NOMO-1 (cell line): ENCODE measurements around the gene SLC16A11.
"Not testable (repeated sequence)": the region's sequence is repeated elsewhere in the genome, so short reads cannot be mapped to it uniquely, and the experiment has no call there.

Experiments used
- DNase-seq, 2 experiments: peaks; one replicate each; lab custom pipeline; 2025; ENCODE audit not compliant: unreplicated experiment in 2 of 2; lab: John Stamatoyannopoulos, UW

Gene SLC16A11

DNA sequence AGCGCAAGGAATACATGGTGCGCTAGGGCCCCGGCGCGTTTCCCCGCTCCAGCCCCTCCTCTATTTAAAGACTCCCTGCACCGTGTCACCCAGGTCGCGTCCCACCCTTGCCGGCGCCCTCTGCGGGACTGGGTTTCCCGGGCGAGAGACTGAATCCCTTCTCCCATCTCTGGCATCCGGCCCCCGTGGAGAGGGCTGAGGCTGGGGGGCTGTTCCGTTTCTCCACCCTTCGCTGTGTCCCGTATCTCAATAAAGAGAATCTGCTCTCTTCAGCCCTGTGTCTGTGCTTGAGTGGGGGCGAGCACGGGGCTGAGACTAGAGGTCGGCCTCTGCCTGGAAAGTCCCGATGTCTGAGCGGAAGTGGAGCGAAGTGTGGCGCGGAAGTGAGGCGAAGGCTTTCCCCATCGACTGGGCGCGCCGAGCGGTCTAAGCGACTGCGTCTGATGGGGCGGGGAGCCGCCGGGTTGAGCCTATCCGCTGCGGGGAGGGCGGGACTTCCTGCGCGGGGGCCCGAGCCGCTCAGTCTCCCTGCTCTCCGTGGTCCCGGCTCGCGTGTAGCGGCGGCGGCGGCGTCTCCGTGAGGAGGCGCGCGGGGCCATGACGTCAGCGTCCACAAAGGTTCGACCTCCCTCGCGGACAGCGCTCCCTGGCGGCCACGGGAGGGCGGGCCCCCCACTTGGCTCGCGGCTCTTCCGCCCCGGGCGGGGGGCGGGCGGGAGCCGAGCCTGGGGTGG lies 29.5 kb downstream of the SLC16A11 start:
- DNase-seq, result peak; percentile 97 to 98

- DNase-seq, result no peak
Measured at GRCh38 chr17:7011942-7012254, 32.0 kb downstream of the SLC16A11 start.

GRCh38 chr17:7011415-7011814 lies 32.5 kb downstream of the SLC16A11 start:
- no peak for DNase-seq

DNA sequence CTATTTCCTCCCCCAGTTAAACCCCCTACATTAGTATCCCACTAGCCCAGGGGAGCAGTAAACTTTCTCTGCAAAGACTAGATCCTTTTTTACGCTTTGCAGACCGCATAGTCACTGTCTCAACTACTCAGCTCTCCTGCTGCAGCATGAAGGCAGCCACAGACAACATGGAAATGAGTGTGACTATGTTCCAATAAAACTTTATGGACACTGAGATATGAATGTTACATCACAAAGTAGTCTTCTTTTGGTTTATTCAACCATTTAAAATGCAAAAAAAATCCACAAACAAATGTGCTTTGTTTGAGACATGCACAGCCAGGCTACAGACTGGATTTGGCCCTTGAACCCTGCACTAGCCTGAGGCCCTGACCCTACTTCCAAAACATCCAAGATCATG lies 33.4 kb downstream of the SLC16A11 start:
- no peak for DNase-seq

- no peak for DNase-seq
Measured at GRCh38 chr17:7007143-7007542, 36.7 kb downstream of the SLC16A11 start.

- no peak for DNase-seq
Measured at GRCh38 chr17:7005716-7006115, 38.2 kb downstream of the SLC16A11 start.

GRCh38 chr17:7004398-7005253 lies 39.3 kb downstream of the SLC16A11 start:
- DNase-seq, result peak; percentile 50 to 82

DNA sequence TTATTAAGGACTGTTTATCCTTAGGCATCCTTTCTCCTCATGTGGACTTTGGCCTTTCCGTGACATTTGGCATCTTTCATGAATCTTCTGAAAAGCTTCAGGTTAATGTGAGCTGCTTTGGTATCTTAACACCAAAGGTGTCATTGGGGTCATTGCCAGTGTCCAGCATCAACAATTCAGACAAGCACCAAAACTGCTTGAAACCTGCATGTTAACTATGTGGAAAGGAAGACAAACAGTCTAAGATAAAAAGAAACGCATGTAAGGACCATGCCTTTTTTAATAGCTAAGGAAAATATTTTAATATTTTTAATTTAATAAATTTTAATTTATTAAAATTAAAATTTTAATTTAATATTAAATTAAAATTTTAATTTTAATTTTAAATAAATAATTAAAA lies 40.1 kb downstream of the SLC16A11 start:
- no peak for DNase-seq

GRCh38 chr17:7002288-7003047 lies 41.4 kb downstream of the SLC16A11 start:
- no peak for DNase-seq

DNA sequence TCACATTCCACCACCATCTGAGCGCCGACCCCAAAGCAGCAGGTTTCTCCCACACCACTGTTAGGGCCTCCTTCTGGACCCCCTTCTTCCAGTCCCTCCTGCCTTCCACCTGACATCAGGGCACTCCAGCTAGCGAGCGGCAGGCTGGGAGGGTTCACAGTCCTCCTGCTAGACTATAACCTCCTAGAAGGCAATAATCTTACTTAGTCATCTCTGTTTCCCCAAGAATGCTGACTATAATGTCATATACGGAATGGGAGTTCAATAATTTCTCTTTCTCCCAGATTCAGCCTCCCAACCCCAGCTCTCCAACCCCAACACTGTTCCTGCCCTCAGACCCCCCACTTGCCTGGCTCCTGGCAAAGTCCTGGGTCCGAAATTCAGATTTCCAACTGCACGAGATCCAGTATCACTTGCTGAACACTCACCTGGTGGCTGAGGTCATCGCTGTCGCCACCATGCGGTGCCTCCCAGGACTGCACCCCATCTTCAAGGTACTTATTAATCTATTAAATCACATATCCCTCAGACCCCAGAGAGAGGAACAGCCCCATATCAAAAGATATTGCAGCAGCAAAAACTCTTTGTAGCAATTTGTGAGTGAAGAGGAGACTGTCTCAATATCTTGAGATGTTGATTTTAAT lies 42.5 kb downstream of the SLC16A11 start:
- peak in 1 of 2 experiments; percentile 12 for DNase-seq

GRCh38 chr17:6998855-6999508 lies 44.9 kb downstream of the SLC16A11 start:
- DNase-seq, result no peak

DNA sequence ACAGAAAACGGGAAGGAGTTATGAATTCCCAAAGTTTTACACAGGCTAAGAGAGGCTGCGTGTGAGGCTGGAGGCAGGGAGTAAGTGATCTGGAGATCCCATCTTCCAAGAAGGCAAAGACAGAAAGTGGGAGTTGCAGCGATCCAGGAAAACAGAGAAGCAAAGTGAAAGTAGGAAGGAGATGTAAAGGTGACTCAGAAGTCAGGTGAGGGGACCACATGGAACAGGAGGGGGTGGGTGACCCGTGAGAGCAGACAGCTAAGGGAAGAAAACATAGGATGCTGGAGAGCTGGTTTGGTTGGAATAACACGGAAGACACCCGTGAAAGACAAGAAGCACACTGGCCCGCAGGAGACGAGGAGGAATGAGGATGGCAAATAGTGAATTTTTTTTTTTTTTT lies 46.7 kb downstream of the SLC16A11 start:
- DNase-seq, result no peak

DNA sequence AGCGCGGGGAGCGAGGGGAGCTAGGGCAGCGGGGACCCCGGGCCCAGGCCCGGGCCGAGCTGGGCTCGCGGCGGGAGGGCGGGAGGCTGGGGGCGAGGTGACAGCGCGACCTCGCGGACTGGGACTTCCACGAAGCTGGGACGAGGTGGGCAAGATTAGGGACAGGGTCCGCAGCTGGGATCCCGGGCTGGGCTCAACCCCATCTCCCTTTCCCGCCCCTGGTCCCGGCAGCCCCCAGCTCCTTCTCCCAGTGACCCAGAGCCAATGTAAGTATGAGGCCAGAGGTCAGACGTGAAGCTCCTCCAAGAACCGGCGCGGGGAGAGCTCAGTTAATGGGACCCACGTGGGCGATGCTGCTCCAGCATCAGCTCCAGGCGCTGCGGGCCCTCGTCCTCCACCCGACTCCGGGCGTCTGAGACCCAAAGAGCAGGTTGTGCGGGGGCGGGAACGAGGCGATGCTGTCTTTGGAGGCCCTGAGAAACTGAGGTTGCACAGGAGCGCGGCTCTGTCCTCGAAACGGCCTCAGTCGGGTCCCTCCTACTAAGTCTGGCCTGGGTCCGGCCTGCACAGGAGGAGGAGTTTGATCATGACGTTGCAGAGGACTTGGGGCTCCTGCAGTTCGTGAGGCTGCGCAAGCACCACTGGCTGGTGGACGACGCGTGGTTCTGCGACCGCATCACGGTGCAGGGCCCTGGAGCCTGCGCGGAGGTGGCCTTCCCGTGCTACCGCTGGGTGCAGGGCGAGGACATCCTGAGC lies 47.5 kb downstream of the SLC16A11 start:
- DNase-seq, result no peak

DNA sequence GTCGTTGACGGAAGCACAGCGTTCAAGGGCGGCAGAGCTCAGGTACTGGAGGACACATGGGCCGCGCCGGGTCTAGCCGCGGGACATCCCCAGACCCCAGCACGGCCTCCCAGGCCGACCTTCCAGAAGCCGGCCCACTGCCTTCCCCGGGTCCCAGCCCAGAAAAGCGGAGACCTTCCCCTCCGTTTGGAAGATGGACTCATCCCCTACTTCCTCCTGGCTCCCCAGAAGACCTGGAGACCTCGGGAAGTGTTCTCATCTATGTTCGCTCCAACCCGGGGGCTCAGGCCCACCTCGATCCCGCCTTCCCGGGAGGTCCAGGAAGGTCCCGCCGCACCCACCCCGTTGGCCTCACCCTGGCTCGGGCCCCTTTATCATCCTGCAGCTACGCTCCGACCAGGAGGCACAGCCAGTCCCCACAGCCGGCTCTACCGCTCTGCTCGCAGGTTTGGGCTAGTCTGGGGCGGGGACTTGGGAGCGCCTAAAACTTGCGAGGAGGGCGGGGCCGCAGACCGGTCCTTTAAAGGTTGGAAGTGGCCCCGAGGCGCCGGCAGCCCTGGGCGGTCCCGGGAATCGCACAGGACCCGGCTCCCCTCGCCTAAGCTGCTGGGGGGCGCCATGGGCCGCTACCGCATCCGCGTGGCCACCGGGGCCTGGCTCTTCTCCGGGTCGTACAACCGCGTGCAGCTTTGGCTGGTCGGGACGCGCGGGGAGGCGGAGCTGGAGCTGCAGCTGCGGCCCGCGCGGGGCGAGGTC lies 48.2 kb downstream of the SLC16A11 start, which contains the start of gene ALOX12:
Gene ALOX12, plus strand, starts transcription at position 550 of the 756 bp plus-strand sequence. Its CDS starts 69 bp downstream, at position 619.
- no peak for DNase-seq

DNA sequence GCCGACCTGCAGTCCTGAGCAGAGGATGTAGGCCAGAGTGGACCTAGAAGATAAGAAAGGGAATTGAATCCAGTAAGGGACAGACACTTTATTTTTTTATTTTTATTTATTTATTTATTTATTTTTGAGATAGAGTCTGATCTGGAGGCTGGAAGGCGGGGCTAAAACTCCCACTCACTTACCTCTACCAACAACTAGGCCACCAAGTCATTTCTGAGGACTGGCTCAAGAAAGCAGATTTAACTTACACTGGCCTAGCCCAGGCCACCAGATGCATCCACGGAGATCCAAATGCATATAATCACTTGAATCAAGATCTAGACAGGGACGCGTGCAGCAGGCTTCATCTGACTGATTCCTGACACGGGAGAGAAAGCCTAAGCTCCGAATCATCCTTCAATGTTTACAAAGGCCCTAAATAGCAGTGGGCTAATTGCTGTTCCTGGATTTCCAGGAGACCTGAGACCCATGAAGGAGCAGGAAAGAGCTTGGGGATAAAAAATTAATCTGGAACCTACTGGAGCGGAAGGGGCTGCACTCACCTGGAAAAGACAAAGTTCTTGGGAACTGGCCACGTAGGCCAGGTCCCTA lies 49.1 kb downstream of the SLC16A11 start:
- no peak for DNase-seq

GRCh38 chr17:6994118-6994598 lies 49.7 kb downstream of the SLC16A11 start:
- DNase-seq, result no peak

- not testable (repeated sequence) for DNase-seq
Measured at GRCh38 chr17:6993613-6994056, 50.3 kb downstream of the SLC16A11 start.
